ENCODE results near the gene SDF4.

Gene SDF4

DNA sequence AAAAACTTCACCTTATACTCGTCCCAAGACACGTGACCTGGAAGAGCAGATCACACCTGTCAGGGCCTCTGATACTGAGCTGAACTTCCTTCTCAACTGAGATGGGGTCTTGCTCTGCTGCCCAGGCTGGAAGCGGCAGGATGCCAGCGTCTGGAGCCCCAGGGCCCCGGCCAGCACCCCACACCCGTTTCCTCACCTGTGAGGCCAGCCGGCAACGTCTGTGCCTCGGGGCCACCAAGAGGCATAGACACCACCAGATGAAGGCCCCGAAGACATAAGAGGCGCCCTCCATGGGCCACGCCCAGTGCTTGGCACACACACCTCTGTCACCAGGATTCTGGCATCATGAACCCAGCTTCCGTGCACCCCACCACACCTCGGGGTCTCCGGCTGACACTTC is 8.5 kb downstream of the SDF4 start:
- H3K79me1 ChIP-seq (ENCODE audit: low read length): no peaks in the 10 kb centered on the region
- no peak overlapping the region for H2AK5ac ChIP-seq (ENCODE audit: low read length)
- H3K79me2 ChIP-seq (ENCODE audit: control insufficient read depth, insufficient read depth, low read length, poor library complexity): no peaks in the 10 kb centered on the region
- no peak overlapping the region for H4K91ac ChIP-seq (ENCODE audit: low read depth, low read length)
- no peak overlapping the region for H3K14ac ChIP-seq (ENCODE audit: low read length)
- H2AFZ ChIP-seq (ENCODE audit: insufficient read depth, low read length, poor library complexity): no peak overlapping the region
- H3K27ac ChIP-seq (ENCODE audit: low read depth, low read length): no peak overlapping the region
- H3K4me1 ChIP-seq (ENCODE audit: control insufficient read depth in 1 of 2, insufficient read depth in 2 of 2, low read length in 2 of 2): no peaks in the 10 kb centered on the region
- no peak overlapping the region for H3K18ac ChIP-seq (ENCODE audit: low read length)
- no peak for DNase-seq
- H3K27me3 ChIP-seq (ENCODE audit: insufficient read depth, low read length): no peaks in the 10 kb centered on the region
- no peak overlapping the region for H3K4me3 ChIP-seq (ENCODE audit: low read depth, low read length)
- no peak overlapping the region for H3K4me2 ChIP-seq (ENCODE audit: low read length)
- H3K4ac ChIP-seq (ENCODE audit: low read depth, low read length): no peak overlapping the region
- H3K9ac ChIP-seq (ENCODE audit: low read length): no peak overlapping the region
- H2BK120ac ChIP-seq (ENCODE audit: insufficient read depth, low read length, poor library complexity): no peak overlapping the region
- H4K12ac ChIP-seq (ENCODE audit: low read depth, low read length): no peak overlapping the region
- H2BK12ac ChIP-seq (ENCODE audit: low read length): no peak overlapping the region
- H4K8ac ChIP-seq (ENCODE audit: low read depth, low read length): no peak overlapping the region
- H3K9me3 ChIP-seq (ENCODE audit: insufficient read depth, low read depth, low read length): peaks cover 4% of the 10 kb centered on the region
- H2BK5ac ChIP-seq (ENCODE audit: low read depth, low read length, poor library complexity): no peak overlapping the region
- H3K23ac ChIP-seq (ENCODE audit: low read length): no peak overlapping the region
- no CpG with 5 or more reads among the region's 15 CpGs for WGBS (ENCODE audit: extremely low coverage, insufficient coverage, insufficient read length)
- peaks cover 88 to 94% of the 10 kb centered on the region in 2 experiments for H3K36me3 ChIP-seq (ENCODE audit: control insufficient read depth in 1 of 2, insufficient read depth in 2 of 2, low read length in 2 of 2)

DNA sequence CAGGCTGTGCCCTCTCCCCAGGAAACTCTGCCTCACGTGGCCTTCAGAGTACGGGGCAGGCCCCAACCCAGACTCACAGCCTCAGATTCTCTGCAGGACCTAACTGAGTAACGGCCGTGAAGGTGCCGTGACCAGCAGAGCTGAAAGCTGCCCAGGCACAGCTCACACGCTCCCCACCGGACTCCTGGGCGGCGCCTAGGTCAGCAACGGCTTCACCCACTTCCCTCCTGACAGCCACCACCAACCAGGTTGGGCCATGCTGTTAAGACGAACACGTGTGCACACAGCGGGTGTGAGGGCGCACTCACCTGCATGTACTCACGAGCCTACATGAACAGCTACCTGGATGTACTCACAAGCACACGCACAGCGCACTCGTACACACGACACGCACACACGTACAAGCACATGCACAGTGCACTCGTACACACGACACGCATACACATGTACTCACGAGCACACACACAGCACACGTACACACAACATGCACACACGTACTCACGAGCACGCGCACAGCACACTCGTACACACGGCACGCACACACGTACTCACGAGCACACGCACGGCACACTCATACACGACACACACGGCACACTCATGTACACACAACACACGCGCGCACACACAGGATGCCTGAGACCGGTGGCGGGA is 9.1 kb downstream of the SDF4 start:
- Histone ChIP-seq H4K8ac (ENCODE audit: low read depth, low read length) (no peak overlapping the region), H2AFZ (ENCODE audit: insufficient read depth, low read length, poor library complexity) (no peak overlapping the region), H3K79me1 (ENCODE audit: low read length) (no peaks in the 10 kb centered on the region), H3K4me2 (ENCODE audit: low read length) (no peak overlapping the region), H4K91ac (ENCODE audit: low read depth, low read length) (no peak overlapping the region), H2BK12ac (ENCODE audit: low read length) (no peak overlapping the region), H2BK120ac (ENCODE audit: insufficient read depth, low read length, poor library complexity) (no peak overlapping the region), H3K79me2 (ENCODE audit: control insufficient read depth, insufficient read depth, low read length, poor library complexity) (no peaks in the 10 kb centered on the region), H3K14ac (ENCODE audit: low read length) (no peak overlapping the region), H2BK5ac (ENCODE audit: low read depth, low read length, poor library complexity) (no peak overlapping the region), H3K36me3 (ENCODE audit: control insufficient read depth in 1 of 2, insufficient read depth in 2 of 2, low read length in 2 of 2) (peaks cover 88 to 94% of the 10 kb centered on the region in 2 experiments), H3K4ac (ENCODE audit: low read depth, low read length) (no peak overlapping the region), H3K27me3 (ENCODE audit: insufficient read depth, low read length) (no peaks in the 10 kb centered on the region), H3K18ac (ENCODE audit: low read length) (no peak overlapping the region), H3K9ac (ENCODE audit: low read length) (no peak overlapping the region), H2AK5ac (ENCODE audit: low read length) (no peak overlapping the region), H3K9me3 (ENCODE audit: insufficient read depth, low read depth, low read length) (peaks cover 4% of the 10 kb centered on the region), H4K12ac (ENCODE audit: low read depth, low read length) (no peak overlapping the region), H3K27ac (ENCODE audit: low read depth, low read length) (no peak overlapping the region), H3K4me3 (ENCODE audit: low read depth, low read length) (peak overlapping the region; percentile 13), H3K23ac (ENCODE audit: low read length) (no peak overlapping the region), H3K4me1 (ENCODE audit: control insufficient read depth in 1 of 2, insufficient read depth in 2 of 2, low read length in 2 of 2) (no peaks in the 10 kb centered on the region)
- no peak for DNase-seq
- no CpG with 5 or more reads among the region's 44 CpGs for WGBS (ENCODE audit: extremely low coverage, insufficient coverage, insufficient read length)

DNA sequence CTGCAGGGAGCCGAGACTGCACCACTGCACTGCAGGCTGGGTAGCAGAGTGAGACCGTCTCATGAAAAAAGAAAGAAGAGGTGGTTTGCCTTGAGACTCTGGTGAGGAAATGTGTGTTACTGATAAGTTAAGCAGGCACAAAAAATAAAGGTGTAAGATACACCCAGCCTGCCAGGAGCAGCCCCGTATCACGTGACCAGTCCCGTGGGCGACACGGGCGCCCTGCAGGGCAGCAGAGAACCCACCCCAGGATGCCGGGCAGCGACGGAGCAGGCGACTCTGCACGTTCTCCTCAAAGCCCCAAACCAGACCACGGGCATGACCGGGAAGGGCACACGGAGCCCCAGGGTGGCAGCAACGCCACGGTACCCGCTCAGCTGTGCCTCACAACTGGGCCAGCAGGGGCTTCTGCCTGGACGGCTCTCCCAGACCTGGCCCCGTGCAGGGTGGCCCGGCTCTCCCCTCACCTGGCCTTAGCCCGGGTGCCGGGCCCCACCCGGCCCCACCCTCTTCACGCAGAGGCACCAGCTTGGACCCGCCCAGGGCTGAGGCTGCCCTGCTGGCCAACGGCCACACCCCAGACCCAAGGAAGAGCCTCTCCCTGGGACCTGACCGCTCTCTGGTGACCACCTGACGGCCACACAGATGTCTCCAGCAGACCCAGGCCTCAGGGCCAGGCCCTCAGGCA is 9.8 kb downstream of the SDF4 start:
- WGBS (ENCODE audit: extremely low coverage, insufficient coverage, insufficient read length): no CpG with 5 or more reads among the region's 30 CpGs
- Histone ChIP-seq H3K36me3 (ENCODE audit: control insufficient read depth in 1 of 2, insufficient read depth in 2 of 2, low read length in 2 of 2) (peaks cover 89 to 94% of the 10 kb centered on the region in 2 experiments), H3K9me3 (ENCODE audit: insufficient read depth, low read depth, low read length) (peaks cover 4% of the 10 kb centered on the region), H3K14ac (ENCODE audit: low read length) (no peak overlapping the region), H2AFZ (ENCODE audit: insufficient read depth, low read length, poor library complexity) (no peak overlapping the region), H3K4me3 (ENCODE audit: low read depth, low read length) (no peak overlapping the region), H4K91ac (ENCODE audit: low read depth, low read length) (no peak overlapping the region), H3K27me3 (ENCODE audit: insufficient read depth, low read length) (no peaks in the 10 kb centered on the region), H3K27ac (ENCODE audit: low read depth, low read length) (no peak overlapping the region), H3K79me1 (ENCODE audit: low read length) (no peaks in the 10 kb centered on the region), H3K4me1 (ENCODE audit: control insufficient read depth in 1 of 2, insufficient read depth in 2 of 2, low read length in 2 of 2) (no peaks in the 10 kb centered on the region), H2BK120ac (ENCODE audit: insufficient read depth, low read length, poor library complexity) (no peak overlapping the region), H3K4me2 (ENCODE audit: low read length) (no peak overlapping the region), H4K12ac (ENCODE audit: low read depth, low read length) (no peak overlapping the region), H3K23ac (ENCODE audit: low read length) (no peak overlapping the region), H3K9ac (ENCODE audit: low read length) (no peak overlapping the region), H3K79me2 (ENCODE audit: control insufficient read depth, insufficient read depth, low read length, poor library complexity) (no peaks in the 10 kb centered on the region), H3K18ac (ENCODE audit: low read length) (no peak overlapping the region), H2AK5ac (ENCODE audit: low read length) (no peak overlapping the region), H2BK12ac (ENCODE audit: low read length) (no peak overlapping the region), H4K8ac (ENCODE audit: low read depth, low read length) (no peak overlapping the region), H2BK5ac (ENCODE audit: low read depth, low read length, poor library complexity) (no peak overlapping the region), H3K4ac (ENCODE audit: low read depth, low read length) (no peak overlapping the region)
- no peak for DNase-seq

DNA sequence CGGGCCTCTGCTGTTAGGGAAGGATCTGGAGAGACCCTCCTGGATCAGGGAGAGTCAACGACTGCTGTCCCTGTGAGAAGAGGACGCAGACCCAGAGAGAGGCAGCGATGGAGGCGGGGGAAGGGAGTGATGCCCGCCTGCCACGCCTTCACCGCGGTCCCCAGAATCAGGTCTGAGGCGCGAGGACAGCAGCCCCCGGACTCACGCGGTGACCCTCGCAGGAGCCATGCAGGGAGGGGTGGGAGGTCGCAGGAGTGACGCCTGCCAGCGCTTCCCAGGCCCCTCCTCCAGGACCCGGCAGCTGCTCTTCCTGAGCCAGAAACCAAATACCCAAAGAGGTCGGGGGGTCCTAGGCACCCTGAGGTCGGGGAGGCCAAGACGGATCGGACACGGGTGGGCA is 11.6 kb downstream of the SDF4 start:
- Histone ChIP-seq H2BK120ac (ENCODE audit: insufficient read depth, low read length, poor library complexity) (no peak overlapping the region), H3K27me3 (ENCODE audit: insufficient read depth, low read length) (no peaks in the 10 kb centered on the region), H3K9me3 (ENCODE audit: insufficient read depth, low read depth, low read length) (peaks cover 3% of the 10 kb centered on the region), H4K12ac (ENCODE audit: low read depth, low read length) (no peak overlapping the region), H3K4ac (ENCODE audit: low read depth, low read length) (no peak overlapping the region), H3K36me3 (ENCODE audit: control insufficient read depth in 1 of 2, insufficient read depth in 2 of 2, low read length in 2 of 2) (peaks cover 84 to 93% of the 10 kb centered on the region in 2 experiments), H3K79me2 (ENCODE audit: control insufficient read depth, insufficient read depth, low read length, poor library complexity) (no peaks in the 10 kb centered on the region), H2BK12ac (ENCODE audit: low read length) (no peak overlapping the region), H2AFZ (ENCODE audit: insufficient read depth, low read length, poor library complexity) (no peak overlapping the region), H3K4me3 (ENCODE audit: low read depth, low read length) (no peak overlapping the region), H2AK5ac (ENCODE audit: low read length) (no peak overlapping the region), H4K91ac (ENCODE audit: low read depth, low read length) (no peak overlapping the region), H3K18ac (ENCODE audit: low read length) (no peak overlapping the region), H3K14ac (ENCODE audit: low read length) (no peak overlapping the region), H2BK5ac (ENCODE audit: low read depth, low read length, poor library complexity) (no peak overlapping the region), H3K4me1 (ENCODE audit: control insufficient read depth in 1 of 2, insufficient read depth in 2 of 2, low read length in 2 of 2) (no peaks in the 10 kb centered on the region), H3K79me1 (ENCODE audit: low read length) (no peaks in the 10 kb centered on the region), H3K9ac (ENCODE audit: low read length) (no peak overlapping the region), H4K8ac (ENCODE audit: low read depth, low read length) (no peak overlapping the region), H3K27ac (ENCODE audit: low read depth, low read length) (no peak overlapping the region), H3K23ac (ENCODE audit: low read length) (no peak overlapping the region), H3K4me2 (ENCODE audit: low read length) (no peak overlapping the region)
- DNase-seq: no peak
- WGBS (ENCODE audit: extremely low coverage, insufficient coverage, insufficient read length): no CpG with 5 or more reads among the region's 24 CpGs

Data from trophoblast cell (in vitro differentiated cells and primary cell).